Endothelial cell (in vitro differentiated cells): ENCODE results near the gene TFE3. TPM values are rescaled to one million over a fixed set of nuclear protein-coding genes. Genes with fewer than 3 reads are reported as not detected.
"Not testable (repeated sequence)": the region's sequence is repeated elsewhere in the genome, so short reads cannot be mapped to it uniquely, and the experiment has no call there.

Source experiments
- DNase-seq: peaks from one replicate; pipeline ENCODE4 v3.0.0; 2021; ENCODE audit warnings: low spot score
- H3K27ac Mint-ChIP-seq: one replicate; pipeline ENCODE4 v1.8.0; 2021; ENCODE audit warnings: mixed read lengths, inconsistent platforms; ENCODE audit not compliant: unreplicated experiment
- H3K27me3 Mint-ChIP-seq: one replicate; pipeline ENCODE4 v1.8.0; 2021; ENCODE audit warnings: mild to moderate bottlenecking, moderate library complexity, mixed read lengths, inconsistent platforms; ENCODE audit not compliant: unreplicated experiment
- H3K36me3 Mint-ChIP-seq: one replicate; pipeline ENCODE4 v1.8.0; 2021; ENCODE audit warnings: mild to moderate bottlenecking, low read depth, mixed read lengths, inconsistent platforms; ENCODE audit not compliant: unreplicated experiment
- H3K4me1 Mint-ChIP-seq: one replicate; pipeline ENCODE4 v1.8.0; 2021; ENCODE audit warnings: mild to moderate bottlenecking, mixed read lengths, inconsistent platforms; ENCODE audit not compliant: unreplicated experiment
- H3K4me3 Mint-ChIP-seq: one replicate; pipeline ENCODE4 v1.8.0; 2021; ENCODE audit warnings: mild to moderate bottlenecking, mixed read lengths, inconsistent platforms; ENCODE audit not compliant: unreplicated experiment
- H3K9me3 Mint-ChIP-seq: one replicate; pipeline ENCODE4 v1.8.0; 2021; ENCODE audit warnings: mixed read lengths, inconsistent platforms; ENCODE audit not compliant: unreplicated experiment
- total RNA-seq: library from RNA; stranded (reverse); fragmentation: NEBNext Ultra II Directional; extraction: Animal tissue kit (Norgen Biotek cat#: 25700); gene quantifications from one replicate; pipeline ENCODE4 v1.2.1, GENCODE V29; 2021; ENCODE audit not compliant: unreplicated experiment
- TF ChIP-seq, protein P1 (sequence below): fragments of 200-600 bp; sonication (generic); IDR thresholded peaks from one replicate; pipeline ENCODE4 v1.5.0; 2021; ENCODE audit warnings: antibody characterized with exemption; ENCODE audit not compliant: unreplicated experiment

Gene TFE3
- total RNA-seq, 1 donor from 2014 or later, result 31.0 TPM

- TF ChIP-seq, protein P1, sequence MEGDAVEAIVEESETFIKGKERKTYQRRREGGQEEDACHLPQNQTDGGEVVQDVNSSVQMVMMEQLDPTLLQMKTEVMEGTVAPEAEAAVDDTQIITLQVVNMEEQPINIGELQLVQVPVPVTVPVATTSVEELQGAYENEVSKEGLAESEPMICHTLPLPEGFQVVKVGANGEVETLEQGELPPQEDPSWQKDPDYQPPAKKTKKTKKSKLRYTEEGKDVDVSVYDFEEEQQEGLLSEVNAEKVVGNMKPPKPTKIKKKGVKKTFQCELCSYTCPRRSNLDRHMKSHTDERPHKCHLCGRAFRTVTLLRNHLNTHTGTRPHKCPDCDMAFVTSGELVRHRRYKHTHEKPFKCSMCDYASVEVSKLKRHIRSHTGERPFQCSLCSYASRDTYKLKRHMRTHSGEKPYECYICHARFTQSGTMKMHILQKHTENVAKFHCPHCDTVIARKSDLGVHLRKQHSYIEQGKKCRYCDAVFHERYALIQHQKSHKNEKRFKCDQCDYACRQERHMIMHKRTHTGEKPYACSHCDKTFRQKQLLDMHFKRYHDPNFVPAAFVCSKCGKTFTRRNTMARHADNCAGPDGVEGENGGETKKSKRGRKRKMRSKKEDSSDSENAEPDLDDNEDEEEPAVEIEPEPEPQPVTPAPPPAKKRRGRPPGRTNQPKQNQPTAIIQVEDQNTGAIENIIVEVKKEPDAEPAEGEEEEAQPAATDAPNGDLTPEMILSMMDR, result no peak
- Mint-ChIP-seq H3K27me3 (peaks cover 7% of the 10 kb centered on the region), H3K4me3 (no peak overlapping the region), H3K4me1 (no peaks in the 10 kb centered on the region), H3K27ac (no peak overlapping the region), H3K9me3 (no peaks in the 10 kb centered on the region), H3K36me3 (peaks cover 23% of the 10 kb centered on the region)
- DNase-seq, result no peak
Observed at GRCh38 chrX:48989483-48989882, 53.7 kb downstream of the TFE3 start.

- Mint-ChIP-seq H3K4me3 (no peak overlapping the region), H3K27ac (no peak overlapping the region), H3K36me3 (peaks cover 41% of the 10 kb centered on the region), H3K9me3 (no peaks in the 10 kb centered on the region), H3K27me3 (peaks cover 6% of the 10 kb centered on the region), H3K4me1 (no peaks in the 10 kb centered on the region)
- TF ChIP-seq, protein P1, result no peak
- DNase-seq, result no peak
Observed at GRCh38 chrX:48983896-48984295, 59.3 kb downstream of the TFE3 start.

GRCh38 chrX:48983081-48983480 lies 60.1 kb downstream of the TFE3 start:
- Mint-ChIP-seq H3K4me1 (no peaks in the 10 kb centered on the region), H3K4me3 (no peak overlapping the region), H3K9me3 (no peaks in the 10 kb centered on the region), H3K36me3 (peaks cover 40% of the 10 kb centered on the region), H3K27ac (no peak overlapping the region), H3K27me3 (peaks cover 2% of the 10 kb centered on the region)
- TF ChIP-seq, protein P1, result no peak
- DNase-seq, result no peak

GRCh38 chrX:48981178-48981577 lies 62.0 kb downstream of the TFE3 start:
- no peaks in the 10 kb centered on the region for H3K27me3 Mint-ChIP-seq
- TF ChIP-seq, protein P1, result no peak
- H3K36me3 Mint-ChIP-seq, result peaks cover 40% of the 10 kb centered on the region

DNA sequence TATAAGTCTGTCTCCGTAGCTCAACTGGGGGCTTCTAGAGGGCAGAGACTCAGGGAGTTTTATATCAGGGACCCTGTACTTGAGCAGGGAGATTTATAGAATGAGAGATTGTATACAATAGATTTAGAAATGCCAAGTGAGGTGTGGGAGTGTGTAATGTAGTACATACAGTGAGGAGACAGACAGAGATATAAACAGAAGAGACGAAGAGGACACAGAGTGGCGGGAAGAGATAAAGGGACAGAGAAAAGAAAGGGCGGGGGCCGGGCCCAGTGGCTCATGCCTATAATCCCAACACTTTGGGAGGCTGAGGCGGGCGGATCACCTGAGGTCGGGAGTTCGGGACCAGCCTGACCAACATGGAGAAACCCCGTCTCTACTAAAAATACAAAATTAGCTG lies 62.8 kb downstream of the TFE3 start:
- H3K4me3 Mint-ChIP-seq, H3K27ac Mint-ChIP-seq, H3K9me3 Mint-ChIP-seq, DNase-seq, H3K4me1 Mint-ChIP-seq, H3K27me3 Mint-ChIP-seq: not testable (repeated sequence)
- H3K36me3 Mint-ChIP-seq, result peaks cover 39% of the 10 kb centered on the region

More at GRCh38 chrX:48981178-48981577, 62.0 kb downstream of the TFE3 start:
- H3K4me3 Mint-ChIP-seq, result no peak overlapping the region
- H3K4me1 Mint-ChIP-seq, result no peaks in the 10 kb centered on the region
- H3K27ac Mint-ChIP-seq, result no peak overlapping the region
- no peak for DNase-seq
- H3K9me3 Mint-ChIP-seq, result no peaks in the 10 kb centered on the region

Other genes with a start within 250 kb of the TFE3 start
- 122 TPM for gene HDAC6, start 241.3 kb downstream of the TFE3 start, total RNA-seq
- gene ERAS, start 216.8 kb downstream of the TFE3 start, total RNA-seq, result not detected
- gene PCSK1N, start 207.7 kb downstream of the TFE3 start, total RNA-seq, result 2.0 TPM
- gene TIMM17B, start 145.6 kb downstream of the TFE3 start, total RNA-seq, result 70.6 TPM
- 80.1 TPM for gene PQBP1, start 145.4 kb downstream of the TFE3 start, total RNA-seq
- 27.2 TPM for gene SLC35A2, start 131.7 kb downstream of the TFE3 start, total RNA-seq
- gene PIM2, start 124.3 kb downstream of the TFE3 start, total RNA-seq, result 7.0 TPM
- gene OTUD5, start 85.8 kb downstream of the TFE3 start, total RNA-seq, result 48.8 TPM
- gene KCND1, start 71.5 kb downstream of the TFE3 start, total RNA-seq, result 6.0 TPM
- 63.6 TPM for gene GRIPAP1, start 41.1 kb downstream of the TFE3 start, total RNA-seq
- gene CCDC120, start 15.6 kb upstream of the TFE3 start, total RNA-seq, result 22.5 TPM
- 22.3 TPM for gene PRAF2, start 30.6 kb upstream of the TFE3 start, total RNA-seq
- 46.4 TPM for gene WDR45, start 36.5 kb upstream of the TFE3 start, total RNA-seq
- gene GPKOW, start 80.4 kb upstream of the TFE3 start, total RNA-seq, result 28.8 TPM
- gene MAGIX, start 119.4 kb upstream of the TFE3 start, total RNA-seq, result 1.2 TPM
- 1.9 TPM for gene PLP2, start 128.5 kb upstream of the TFE3 start, total RNA-seq
- 11.3 TPM for gene PRICKLE3, start 143.0 kb upstream of the TFE3 start, total RNA-seq
- 1.8 TPM for gene SYP, start 156.8 kb upstream of the TFE3 start, total RNA-seq
- 0.59 TPM for gene CACNA1F, start 190.0 kb upstream of the TFE3 start, total RNA-seq
- gene CCDC22, start 192.1 kb upstream of the TFE3 start, total RNA-seq, result 24.2 TPM
- 0.26 TPM for gene FOXP3, start 221.4 kb upstream of the TFE3 start, total RNA-seq
- 6.0 TPM for gene PPP1R3F, start 226.4 kb upstream of the TFE3 start, total RNA-seq